GM21367 (cell line): ENCODE measurements around the gene HRH3.

ENCODE experiments used
- ATAC-seq: cut with Tn5 transposase; IDR thresholded peaks from one replicate; pipeline ENCODE4 v1.9.1; 2021; ENCODE audit not compliant: unreplicated experiment

The HRH3 gene

GRCh38 chr20:62244644-62245108, 24.6 kb upstream of the HRH3 start:
- ATAC-seq: no peak

- ATAC-seq: no peak
Observed at GRCh38 chr20:62243906-62244515, 23.9 kb upstream of the HRH3 start.

- no peak for ATAC-seq
Observed at GRCh38 chr20:62243106-62243505, 23.0 kb upstream of the HRH3 start.

GRCh38 chr20:62242176-62242575, 22.1 kb upstream of the HRH3 start:
- ATAC-seq: no peak

GRCh38 chr20:62241506-62241905, 21.4 kb upstream of the HRH3 start:
- ATAC-seq: no peak

GRCh38 chr20:62240020-62240685, 20.1 kb upstream of the HRH3 start:
- ATAC-seq: no peak

- ATAC-seq: no peak
Observed at GRCh38 chr20:62239278-62239879, 19.3 kb upstream of the HRH3 start.

GRCh38 chr20:62238569-62239277, 18.6 kb upstream of the HRH3 start:
- no peak for ATAC-seq

- peak; percentile 95 for ATAC-seq
Observed at GRCh38 chr20:62237801-62238568, 17.9 kb upstream of the HRH3 start, which contains the start of gene OSBPL2. OSBPL2 (plus strand) TSS chr20:62238521; CDS start chr20:62256185, 17,664 bp downstream.

GRCh38 chr20:62237514-62237800, 17.4 kb upstream of the HRH3 start:
- ATAC-seq: no peak

- ATAC-seq: no peak
Observed at GRCh38 chr20:62236766-62237513, 16.9 kb upstream of the HRH3 start.

GRCh38 chr20:62236200-62236599, 16.1 kb upstream of the HRH3 start:
- ATAC-seq: no peak

- no peak for ATAC-seq
Observed at GRCh38 chr20:62235777-62236157, 15.7 kb upstream of the HRH3 start.

GRCh38 chr20:62235001-62235776, 15.1 kb upstream of the HRH3 start:
- no peak for ATAC-seq

GRCh38 chr20:62234339-62234738, 14.3 kb upstream of the HRH3 start:
- ATAC-seq: no peak

- no peak for ATAC-seq
Observed at GRCh38 chr20:62233684-62234083, 13.6 kb upstream of the HRH3 start.

GRCh38 chr20:62232770-62233645, 12.9 kb upstream of the HRH3 start:
- no peak for ATAC-seq

GRCh38 chr20:62232194-62232593, 12.1 kb upstream of the HRH3 start:
- ATAC-seq: no peak

GRCh38 chr20:62231292-62231691, 11.2 kb upstream of the HRH3 start:
- no peak for ATAC-seq
